ENCODE results near the gene NDUFB10.

GRCh38 chr16:1964506-1965395 is 5.4 kb downstream of the NDUFB10 start, which contains the start of gene RPS2:
- TF ChIP-seq CTCF (IDR thresholded peaks at IDR 0.05; ENCODE audit: low read depth, low read length, missing input control), result no peak
- peak; percentile 99 for TF ChIP-seq TAF1 (conservative IDR thresholded peaks at IDR 0.05)
- peak in 1 of 2 donors; percentile 81 for TF ChIP-seq GABPA (IDR thresholded peaks at IDR 0.05 in 1 of 2, conservative IDR thresholded peaks at IDR 0.05 in 1 of 2)
- peak; percentile 93 for TF ChIP-seq SP1 (IDR thresholded peaks at IDR 0.05)
- TF ChIP-seq HNF4G (IDR thresholded peaks at IDR 0.05), result no peak
- TF ChIP-seq REST (IDR thresholded peaks at IDR 0.05), result peak; percentile 90
- TF ChIP-seq RAD21 (IDR thresholded peaks at IDR 0.05), result no peak
- TF ChIP-seq MAX (IDR thresholded peaks at IDR 0.05), result peak; percentile 62
